Measurements from ENCODE around the gene SPRR1B.
"Not testable (repeated sequence)": the region's sequence is repeated elsewhere in the genome, so short reads cannot be mapped to it uniquely, and the experiment has no call there.

SPRR1B gene, protein sequence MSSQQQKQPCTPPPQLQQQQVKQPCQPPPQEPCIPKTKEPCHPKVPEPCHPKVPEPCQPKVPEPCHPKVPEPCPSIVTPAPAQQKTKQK

DNA sequence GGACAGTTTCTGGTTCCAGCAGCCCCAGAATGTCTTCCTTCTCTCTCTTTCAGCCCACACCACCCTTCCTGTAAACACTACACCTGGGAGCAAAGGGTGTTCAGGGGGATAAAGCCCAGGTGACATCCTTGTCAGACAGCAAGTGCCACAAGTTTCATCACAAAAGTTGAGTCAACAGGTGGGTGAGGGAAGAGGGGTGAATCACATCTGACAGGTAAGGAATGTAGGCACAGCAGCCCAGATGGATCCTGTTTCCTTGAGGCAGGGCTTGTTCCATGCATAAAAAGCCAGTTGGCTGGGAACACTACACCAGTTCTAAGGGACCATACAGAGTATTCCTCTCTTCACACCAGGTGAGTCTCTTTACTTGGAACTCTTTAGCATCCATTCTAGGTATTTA, at the start of gene SPRR1B:
SPRR1B (plus strand) TSS at position 309 of the 400 bp plus-strand sequence. CDS start 1,143 bp downstream, outside the sequence.
- DNase-seq, result no peak
- in situ Hi-C loops (cut with MboI; ENCODE audit: low pct_unique_long_range_greater_than_20kb, low sequenced_read_pairs), result no loop called here

DNA sequence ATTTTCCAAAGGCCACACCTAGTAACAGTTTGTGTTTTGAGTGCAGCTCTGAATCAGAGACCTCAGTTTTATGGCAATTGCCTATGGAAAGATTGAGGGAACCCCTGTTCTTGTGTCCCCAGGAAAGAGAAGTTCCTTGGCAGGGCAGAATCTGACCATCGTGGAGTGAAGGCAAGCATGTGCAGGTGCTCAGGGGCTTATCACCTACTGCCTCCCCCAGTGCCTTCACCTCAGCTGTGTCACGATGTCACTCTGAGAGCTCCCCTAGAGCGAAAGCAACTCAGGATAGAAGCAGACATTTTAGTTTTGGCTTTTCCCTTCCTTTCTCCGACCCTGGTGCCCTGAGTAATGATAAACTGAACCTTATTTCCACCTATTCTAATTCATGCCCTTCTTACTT, 48.9 kb upstream of the SPRR1B start:
- in situ Hi-C loops (cut with MboI; ENCODE audit: low pct_unique_long_range_greater_than_20kb, low sequenced_read_pairs), result no loop called here
- DNase-seq, result no peak

DNA sequence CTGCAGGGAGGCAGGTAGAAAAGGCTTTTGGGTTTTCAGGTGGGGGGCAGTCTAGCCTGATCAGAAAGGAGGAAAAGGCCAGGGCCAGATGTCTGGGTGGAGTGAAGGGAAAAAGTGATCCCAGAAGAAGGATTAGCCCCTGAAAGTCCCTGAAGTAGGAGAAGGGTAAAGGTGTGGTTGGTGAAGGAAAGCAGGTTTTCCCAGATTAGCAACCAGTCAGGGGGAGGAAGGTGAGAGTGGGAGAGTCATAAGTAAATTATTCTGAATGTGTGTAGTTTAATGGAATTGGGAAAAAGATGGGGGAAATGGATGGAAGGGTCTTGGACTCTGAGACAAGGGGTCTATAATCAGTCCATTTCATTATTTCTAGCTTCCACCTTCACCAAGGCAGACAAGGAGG, 47.8 kb upstream of the SPRR1B start:
- no peak for DNase-seq
- in situ Hi-C loops (cut with MboI; ENCODE audit: low pct_unique_long_range_greater_than_20kb, low sequenced_read_pairs), result no loop called here

DNA sequence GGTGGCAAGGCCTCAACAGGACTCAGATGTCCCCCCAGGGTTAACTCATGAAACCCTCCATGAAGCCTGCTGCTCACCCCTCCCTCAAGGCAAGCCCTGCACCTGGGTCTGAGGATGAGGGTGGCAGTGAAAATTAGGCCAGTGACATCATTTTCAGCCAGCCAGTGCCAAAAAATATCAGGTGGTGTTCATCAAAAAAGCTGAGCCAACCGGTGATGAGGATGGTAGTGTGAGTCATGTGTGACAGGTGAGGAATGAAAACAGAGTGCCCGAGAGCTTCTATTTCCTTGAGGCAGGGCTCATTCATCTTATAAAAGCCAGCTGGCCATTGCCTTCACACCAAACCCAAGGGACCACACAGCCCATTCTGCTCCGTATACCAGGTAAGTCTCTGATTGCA, 47.3 kb upstream of the SPRR1B start, which contains the start of gene SPRR1A:
SPRR1A (plus strand) TSS at position 339 of the 400 bp plus-strand sequence. CDS start 1,150 bp downstream, outside the sequence.
- in situ Hi-C loops (cut with MboI; ENCODE audit: low pct_unique_long_range_greater_than_20kb, low sequenced_read_pairs), result no loop called here
- no peak for DNase-seq

DNA sequence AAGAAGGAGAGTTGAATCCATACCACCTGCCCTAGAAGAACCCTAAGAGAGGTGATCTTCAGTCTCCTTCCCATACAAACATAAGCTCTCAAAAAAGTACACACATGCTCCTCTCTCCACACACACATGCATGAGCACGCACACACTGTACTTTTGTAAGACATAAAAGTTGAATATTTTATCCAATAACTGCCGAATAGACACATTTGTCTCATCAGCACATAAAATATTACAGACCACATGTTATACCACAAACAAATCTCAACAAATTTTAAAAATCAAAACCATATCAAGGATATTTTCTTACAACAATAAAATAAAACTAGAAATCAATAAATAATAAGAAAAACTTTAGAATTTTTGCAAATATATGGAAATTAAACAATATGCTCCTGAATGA, 44.4 kb upstream of the SPRR1B start:
- in situ Hi-C loops (cut with MboI; ENCODE audit: low pct_unique_long_range_greater_than_20kb, low sequenced_read_pairs), result no loop called here

DNA sequence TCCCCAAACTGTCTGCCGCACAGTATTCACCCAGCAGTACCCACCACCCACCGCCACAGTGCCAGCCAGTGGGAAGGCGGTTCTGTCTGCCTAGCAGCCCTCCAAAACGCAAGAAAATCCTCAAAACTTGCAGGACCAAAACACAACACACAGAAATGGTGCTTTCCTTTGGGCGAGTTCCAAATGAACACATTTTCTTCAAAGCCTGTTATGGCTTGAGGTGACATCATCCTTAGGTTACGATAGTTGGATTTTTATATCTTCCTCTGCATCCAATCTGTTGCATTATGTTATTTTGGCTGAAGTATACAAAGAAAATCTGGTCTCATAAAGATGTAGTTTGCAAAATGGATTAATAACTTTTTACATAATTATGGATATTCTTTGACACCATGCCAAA, 37.8 kb upstream of the SPRR1B start:
- no peak for DNase-seq
- in situ Hi-C loops (cut with MboI; ENCODE audit: low pct_unique_long_range_greater_than_20kb, low sequenced_read_pairs), result no loop called here

More for the DNA sequence above, 44.4 kb upstream of the SPRR1B start:
- DNase-seq, result no peak

DNA sequence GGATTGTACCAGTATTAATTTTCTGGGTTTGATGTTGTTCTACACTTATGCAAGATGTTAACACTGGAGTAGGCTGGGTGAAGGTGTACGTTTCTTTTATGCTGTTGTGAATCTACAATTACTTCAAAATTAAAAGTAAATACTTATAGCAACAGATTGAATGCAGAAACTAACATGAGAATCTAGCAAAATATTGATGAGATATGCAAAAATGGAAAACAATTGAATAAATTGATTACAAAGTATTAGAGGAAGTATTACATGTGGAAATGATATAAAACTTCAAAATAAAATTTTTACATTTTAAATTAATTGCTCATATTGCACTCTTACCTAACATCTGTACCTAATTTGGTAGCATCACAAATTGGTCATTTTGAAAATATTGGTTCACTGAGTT, 35.2 kb upstream of the SPRR1B start:
- in situ Hi-C loops (cut with MboI; ENCODE audit: low pct_unique_long_range_greater_than_20kb, low sequenced_read_pairs), result no loop called here
- DNase-seq, result no peak

DNA sequence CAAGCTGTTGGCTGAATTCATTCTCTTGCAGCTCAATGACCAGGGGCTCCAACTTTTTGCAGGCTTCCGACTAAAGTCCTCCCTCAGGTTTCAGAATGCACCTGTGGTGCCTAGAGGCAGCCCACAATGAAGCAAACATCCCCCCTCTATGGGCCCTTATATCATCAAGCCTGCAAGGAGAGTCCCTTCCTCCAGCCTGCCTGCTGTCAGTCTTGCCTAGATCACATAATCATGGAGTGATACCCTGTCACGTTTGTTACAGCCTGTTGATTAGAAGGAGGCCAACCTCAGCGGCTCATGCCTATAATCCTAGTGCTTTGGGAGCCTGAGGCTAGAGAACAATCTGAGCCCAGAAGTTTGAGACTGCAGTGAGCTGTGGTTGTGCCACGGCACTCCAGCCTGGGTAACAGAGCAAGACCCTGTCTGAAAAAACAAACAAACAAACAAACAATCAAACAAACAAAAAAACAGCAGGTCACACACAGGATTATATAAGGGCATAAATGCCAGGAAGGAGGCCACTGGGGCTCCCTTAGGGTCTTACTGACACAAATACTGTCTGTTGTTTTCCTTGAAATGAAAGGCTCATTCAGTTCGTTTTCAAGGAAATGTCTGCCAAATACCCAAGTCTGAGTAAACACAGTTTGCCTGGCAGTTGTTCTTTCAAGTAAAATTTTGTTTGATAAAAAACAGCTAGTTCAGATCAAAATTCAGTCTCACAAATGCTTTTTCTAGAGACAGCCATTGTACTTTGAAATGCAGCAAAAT, 34.2 kb upstream of the SPRR1B start:
- no peak for DNase-seq
- in situ Hi-C loops (cut with MboI; ENCODE audit: low pct_unique_long_range_greater_than_20kb, low sequenced_read_pairs), result no loop called here

DNA sequence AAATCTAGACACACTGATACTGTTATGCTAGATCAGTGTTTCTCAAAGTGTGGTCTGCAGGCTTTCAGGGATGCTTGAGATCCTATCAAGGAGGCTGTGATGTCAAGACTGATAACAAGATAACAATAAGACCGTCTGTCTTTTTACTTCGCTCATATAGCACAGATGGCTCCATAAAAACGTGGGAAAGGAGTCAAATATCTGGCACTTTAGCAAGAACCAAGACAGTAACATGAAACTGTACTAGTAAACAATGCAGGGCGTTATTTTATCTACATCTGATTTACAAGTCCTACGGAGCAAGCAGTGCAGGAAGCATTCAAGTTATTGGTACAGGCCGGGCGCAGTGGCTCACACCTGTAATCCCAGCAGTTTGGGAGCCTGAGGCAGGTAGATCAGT, 33.1 kb upstream of the SPRR1B start:
- in situ Hi-C loops (cut with MboI; ENCODE audit: low pct_unique_long_range_greater_than_20kb, low sequenced_read_pairs), result no loop called here
- DNase-seq, result no peak

DNA sequence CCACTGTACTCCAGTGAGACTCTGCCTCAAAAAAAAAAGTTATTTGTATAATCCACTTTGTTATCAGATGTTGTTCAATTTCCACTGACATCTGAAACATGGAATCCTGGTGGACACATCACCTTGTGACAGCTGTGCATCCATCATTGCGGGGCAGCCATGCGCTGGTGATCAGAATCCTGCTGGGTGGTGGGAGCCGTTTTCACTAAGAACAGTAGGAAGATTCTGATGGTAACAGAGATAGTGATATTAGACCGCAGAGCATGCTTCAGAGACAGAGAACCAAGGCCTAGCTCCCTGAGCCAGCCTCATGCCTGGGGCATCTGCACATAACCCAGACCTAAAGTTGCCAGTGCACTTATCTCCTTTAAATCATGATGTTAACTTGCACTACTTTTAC, 32.5 kb upstream of the SPRR1B start:
- no peak for DNase-seq
- in situ Hi-C loops (cut with MboI; ENCODE audit: low pct_unique_long_range_greater_than_20kb, low sequenced_read_pairs), result no loop called here

DNA sequence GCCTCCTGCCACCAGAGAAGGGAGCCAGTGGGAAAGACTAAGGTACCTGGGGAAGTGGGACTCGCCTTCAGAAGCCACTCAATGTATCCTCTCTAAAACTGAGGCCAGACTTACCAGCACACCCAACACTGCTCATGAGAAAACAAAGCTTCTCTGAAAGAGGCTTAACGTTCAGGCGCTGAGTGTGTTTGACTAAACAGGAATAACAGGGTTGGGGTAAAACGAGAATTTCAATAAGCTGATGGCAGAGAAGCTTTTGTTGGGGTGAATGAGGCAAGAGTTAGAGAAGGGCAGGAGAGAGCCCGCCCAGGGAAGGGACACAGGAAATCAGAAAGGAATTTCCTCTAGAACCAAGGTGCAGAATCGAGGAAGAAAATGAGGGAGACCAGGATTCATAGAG, 31.2 kb upstream of the SPRR1B start:
- DNase-seq, result no peak
- in situ Hi-C loops (cut with MboI; ENCODE audit: low pct_unique_long_range_greater_than_20kb, low sequenced_read_pairs), result no loop called here

DNA sequence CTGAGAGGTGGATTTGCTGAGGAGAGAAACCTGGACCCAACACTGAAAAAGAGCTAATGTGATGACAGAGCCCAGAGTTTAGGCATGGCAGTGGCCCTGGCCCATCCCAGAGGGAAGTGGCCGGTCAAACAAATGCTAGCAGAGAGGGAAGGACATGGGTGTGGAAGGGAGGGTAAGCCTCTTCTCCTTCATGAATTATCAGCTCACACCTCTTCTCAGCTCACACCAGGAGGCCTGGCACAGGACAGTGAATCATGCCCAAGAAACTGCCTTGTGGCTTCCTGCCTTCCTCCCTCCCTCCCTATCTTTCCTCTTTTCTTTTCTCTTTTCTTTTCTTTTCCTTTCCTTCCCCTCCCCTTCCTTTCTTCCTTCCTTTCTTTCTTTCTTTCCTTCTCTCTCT, 30.7 kb upstream of the SPRR1B start:
- in situ Hi-C loops (cut with MboI; ENCODE audit: low pct_unique_long_range_greater_than_20kb, low sequenced_read_pairs), result no loop called here
- no peak for DNase-seq

DNA sequence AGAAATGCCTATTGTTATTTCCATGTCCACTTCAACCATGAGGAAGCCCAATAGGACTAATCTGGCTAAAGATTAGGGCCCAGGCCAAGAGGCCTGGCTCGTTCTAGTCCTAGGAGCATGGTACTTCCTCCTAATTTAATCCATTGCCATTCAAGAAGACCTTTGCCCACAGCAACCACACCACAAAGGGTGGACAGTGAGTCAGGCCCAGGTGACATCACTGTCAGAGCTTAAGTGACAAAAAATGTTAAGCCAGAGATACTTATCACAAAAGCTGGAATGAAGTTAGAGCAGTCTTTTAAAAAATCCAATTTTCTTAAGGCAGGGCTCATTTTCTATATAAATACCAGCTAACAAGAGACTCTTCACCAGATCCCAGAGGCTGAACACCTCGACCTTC, 29.6 kb upstream of the SPRR1B start, which contains the start of gene SPRR3:
SPRR3 (plus strand) TSS at position 368 of the 400 bp plus-strand sequence. CDS start 1,272 bp downstream, outside the sequence.
- in situ Hi-C loops (cut with MboI; ENCODE audit: low pct_unique_long_range_greater_than_20kb, low sequenced_read_pairs), result no loop called here

DNA sequence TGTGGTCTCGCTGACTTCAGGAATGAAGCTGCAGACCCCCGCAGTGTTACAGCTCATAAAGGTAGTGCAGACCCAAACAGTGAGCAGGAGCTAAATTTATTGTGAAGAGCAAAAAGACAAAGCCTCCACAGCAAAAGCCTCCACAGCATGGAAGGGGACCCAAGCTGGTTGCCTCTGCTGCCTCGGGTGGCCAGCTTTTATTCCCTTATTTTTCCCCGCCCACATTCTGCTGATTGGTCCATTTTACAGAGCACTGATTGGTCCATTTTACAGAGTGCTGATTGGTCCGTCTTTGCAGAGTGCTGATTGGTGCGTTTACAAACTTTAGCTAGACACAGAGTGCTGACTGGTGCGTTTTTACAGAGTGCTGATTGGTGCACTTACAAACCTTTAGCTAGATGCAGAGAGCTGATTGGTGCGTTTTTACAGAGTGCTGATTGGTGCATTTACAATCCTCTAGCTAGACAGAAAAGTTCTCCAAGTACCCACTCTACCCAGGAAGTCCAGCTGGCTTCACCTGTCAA, 19.7 kb upstream of the SPRR1B start:
- DNase-seq; in situ Hi-C loops (cut with MboI; ENCODE audit: low pct_unique_long_range_greater_than_20kb, low sequenced_read_pairs): not testable (repeated sequence)

More for the DNA sequence above, 29.6 kb upstream of the SPRR1B start, which contains the start of gene SPRR3:
- DNase-seq, result no peak

DNA sequence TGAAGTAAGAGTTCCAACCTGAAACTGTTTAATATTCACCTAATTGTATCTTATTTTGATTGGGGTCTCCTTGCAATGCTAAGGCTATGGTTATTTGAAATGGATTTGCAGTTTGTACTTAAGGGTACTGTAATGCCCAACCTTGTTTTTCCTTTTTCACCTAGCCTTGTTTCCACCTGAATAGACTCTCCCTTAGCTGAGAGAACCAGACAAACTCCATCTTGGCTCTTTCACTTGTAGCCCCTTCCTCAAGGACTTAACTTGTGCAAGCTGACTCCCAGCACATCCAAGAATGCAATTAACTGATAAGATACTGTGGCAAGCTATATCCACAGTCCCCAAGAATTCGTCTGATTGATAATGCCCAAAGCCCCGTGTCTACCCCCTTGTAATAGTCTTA, 9.2 kb upstream of the SPRR1B start:
- in situ Hi-C loops (cut with MboI; ENCODE audit: low pct_unique_long_range_greater_than_20kb, low sequenced_read_pairs); DNase-seq: not testable (repeated sequence)

DNA sequence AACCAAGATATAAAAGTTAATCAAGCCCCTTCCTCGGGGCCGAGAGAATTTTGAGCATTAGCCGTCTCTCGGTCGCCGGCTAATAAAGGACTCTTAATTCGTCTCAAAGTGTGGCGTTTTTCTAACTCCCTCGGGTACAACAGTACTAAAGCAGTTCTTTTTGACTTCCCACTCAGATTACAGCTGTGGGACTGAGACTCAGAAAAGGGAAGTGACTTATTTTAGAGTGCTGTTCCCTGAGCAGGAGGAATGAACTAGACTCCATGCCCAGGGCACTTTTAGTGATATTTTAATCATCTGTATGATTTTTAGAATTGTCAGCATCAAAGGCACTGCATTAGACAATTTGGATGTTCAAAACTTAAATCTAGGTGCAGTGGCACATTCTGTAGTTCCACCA, 8.7 kb upstream of the SPRR1B start:
- in situ Hi-C loops (cut with MboI; ENCODE audit: low pct_unique_long_range_greater_than_20kb, low sequenced_read_pairs), result not testable (repeated sequence)
- DNase-seq, result peak; percentile 4

DNA sequence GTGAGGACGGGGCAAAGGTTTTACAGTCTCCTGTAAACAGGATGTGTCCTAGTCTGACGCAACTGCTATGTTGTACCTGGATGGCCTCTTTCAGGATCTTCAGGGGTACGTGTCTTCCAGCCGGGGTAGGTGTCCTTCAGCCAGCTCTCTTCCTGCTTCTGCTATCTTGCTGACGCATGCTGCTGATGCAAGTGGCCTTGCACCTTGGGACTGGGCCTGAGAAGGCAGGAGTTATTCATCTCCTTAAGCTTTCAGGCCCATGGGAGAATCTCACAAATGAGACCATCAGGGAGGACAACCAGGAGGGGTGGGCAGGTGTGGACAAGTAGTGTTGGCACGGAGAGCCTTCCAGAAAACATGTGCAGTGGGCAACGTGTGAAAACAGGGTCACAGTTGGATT, 7.9 kb upstream of the SPRR1B start:
- no peak for DNase-seq
- in situ Hi-C loops (cut with MboI; ENCODE audit: low pct_unique_long_range_greater_than_20kb, low sequenced_read_pairs), result no loop called here

DNA sequence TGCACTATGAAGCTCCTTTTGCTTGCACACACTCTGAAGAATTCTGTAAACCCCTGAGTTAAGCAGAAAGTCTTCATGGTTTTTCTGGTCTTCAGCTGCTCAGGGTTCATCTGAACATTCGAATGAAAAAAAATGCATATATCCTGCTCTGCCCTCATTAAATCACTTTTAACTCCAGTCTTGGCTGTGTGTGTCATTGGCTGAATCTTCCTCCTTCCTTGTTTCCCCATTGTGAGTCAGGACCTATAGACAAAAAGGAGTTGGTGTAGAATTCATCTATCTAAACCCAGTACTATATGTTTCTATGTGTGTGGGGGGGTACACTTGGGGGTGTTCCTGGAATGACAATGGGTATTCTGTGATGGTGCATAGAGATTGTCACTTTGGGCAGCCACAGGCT, 6.6 kb upstream of the SPRR1B start:
- no peak for DNase-seq
- in situ Hi-C loops (cut with MboI; ENCODE audit: low pct_unique_long_range_greater_than_20kb, low sequenced_read_pairs), result no loop called here

DNA sequence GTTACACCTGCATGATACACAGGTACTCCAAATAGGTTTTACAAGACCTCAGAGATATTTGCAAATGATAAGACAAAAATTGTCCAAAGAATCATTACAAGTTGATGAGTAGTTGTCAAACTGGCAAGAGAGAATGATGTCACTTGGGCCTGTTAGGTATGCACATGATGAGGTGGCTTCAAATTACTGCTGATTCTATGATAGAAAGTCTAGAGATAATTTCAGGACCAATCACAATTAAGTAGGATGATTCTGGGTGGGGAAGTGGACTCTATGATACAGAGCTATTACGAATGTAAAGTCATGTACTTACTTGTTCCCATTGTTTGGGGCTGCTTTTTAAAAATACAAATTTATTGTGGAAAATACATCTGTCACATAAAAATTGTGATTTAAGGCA, 5.2 kb upstream of the SPRR1B start:
- DNase-seq, result no peak
- in situ Hi-C loops (cut with MboI; ENCODE audit: low pct_unique_long_range_greater_than_20kb, low sequenced_read_pairs), result no loop called here

DNA sequence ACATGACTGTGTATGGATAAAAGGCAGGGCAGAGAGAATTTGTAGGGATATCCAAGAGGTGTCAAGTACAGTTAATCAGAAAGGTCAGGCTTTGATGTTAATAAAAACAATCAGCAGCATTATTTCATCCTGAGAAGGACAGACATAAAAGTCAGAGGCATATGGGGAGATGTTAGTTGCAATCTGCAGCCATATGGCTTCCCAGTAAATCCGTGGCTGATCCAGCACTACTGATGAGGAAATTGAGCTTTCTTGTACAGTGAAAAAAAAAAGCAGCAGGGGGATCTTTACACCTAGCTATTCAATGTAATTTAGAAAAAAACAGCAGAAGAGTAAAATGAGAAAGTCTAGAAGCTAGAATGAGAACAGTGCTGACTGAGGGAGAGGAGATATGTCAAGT, 2.2 kb upstream of the SPRR1B start:
- in situ Hi-C loops (cut with MboI; ENCODE audit: low pct_unique_long_range_greater_than_20kb, low sequenced_read_pairs), result no loop called here
- DNase-seq, result no peak

DNA sequence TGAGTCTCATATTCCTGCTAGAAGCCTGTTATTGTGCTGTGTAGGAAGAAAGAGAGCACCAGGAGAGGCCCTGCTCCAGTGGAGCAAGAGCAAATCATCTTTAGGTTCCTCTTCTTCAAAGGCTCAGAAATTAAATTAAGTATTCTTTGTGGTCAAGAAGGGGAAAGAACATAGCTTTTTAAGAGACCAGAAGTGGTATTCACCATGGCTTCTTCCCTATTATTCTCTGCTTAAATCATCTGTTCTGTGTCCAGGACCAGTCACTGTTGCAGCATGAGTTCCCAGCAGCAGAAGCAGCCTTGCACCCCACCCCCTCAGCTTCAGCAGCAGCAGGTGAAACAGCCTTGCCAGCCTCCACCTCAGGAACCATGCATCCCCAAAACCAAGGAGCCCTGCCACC, 1.1 kb downstream of the SPRR1B start:
- in situ Hi-C loops (cut with MboI; ENCODE audit: low pct_unique_long_range_greater_than_20kb, low sequenced_read_pairs), result no loop called here
- DNase-seq, result no peak
